HEK293T (cell line): ENCODE results near the gene CNOT6.

Source experiments
- ARNT ChIP-seq: fragments of 450-650 bp; IDR thresholded peaks from 2 replicates; pipeline ENCODE4 v1.6.1; 2017; ENCODE audit warnings: mild to moderate bottlenecking
- BHLHE40 ChIP-seq: fragments of 450-650 bp; IDR thresholded peaks from 2 replicates; pipeline ENCODE4 v1.6.1; 2016; ENCODE audit warnings: mild to moderate bottlenecking, moderate library complexity, borderline replicate concordance
- CTBP1 ChIP-seq: fragments of 450-650 bp; IDR thresholded peaks from 2 replicates; pipeline ENCODE4 v1.6.1; 2016; ENCODE audit warnings: borderline replicate concordance
- ELF4 ChIP-seq: fragments of 450-650 bp; IDR thresholded peaks from 2 replicates; pipeline ENCODE4 v1.6.1; 2017; ENCODE audit warnings: antibody characterized with exemption
- FOXM1 ChIP-seq: fragments of 450-650 bp; IDR thresholded peaks from 2 replicates; pipeline ENCODE4 v1.6.1; 2017; ENCODE audit warnings: mild to moderate bottlenecking, borderline replicate concordance
- HDGF ChIP-seq: fragments of 450-650 bp; IDR thresholded peaks from 2 replicates; pipeline ENCODE4 v1.6.1; 2017; ENCODE audit warnings: antibody characterized with exemption, borderline replicate concordance
- PKNOX1 ChIP-seq: fragments of 450-650 bp; IDR thresholded peaks from 2 replicates; pipeline ENCODE4 v1.6.1; 2016
- SP1 ChIP-seq: fragments of 450-650 bp; IDR thresholded peaks from 2 replicates; pipeline ENCODE4 v1.6.1; 2017
- SUZ12 ChIP-seq: fragments of 450-650 bp; IDR thresholded peaks from 2 replicates; pipeline ENCODE4 v1.6.1; 2016; ENCODE audit warnings: mild to moderate bottlenecking

GRCh38 chr5:180461303-180461702 is 32.9 kb upstream of the CNOT6 start:
- no peak for TF ChIP-seq SUZ12
- TF ChIP-seq ARNT = no peak
- no peak for TF ChIP-seq PKNOX1
- no peak for TF ChIP-seq ELF4
- no peak for TF ChIP-seq CTBP1
- no peak for TF ChIP-seq HDGF
- TF ChIP-seq SP1 = no peak
- TF ChIP-seq BHLHE40 = no peak
- TF ChIP-seq FOXM1 = no peak
